ENCODE data around the gene INAFM2. TPM values are rescaled to one million over a fixed set of nuclear protein-coding genes. Genes with fewer than 3 reads are reported as not detected.
A peak's percentile ranks its signal among the peaks of the same experiment; 100 is the strongest.

Gene INAFM2
- total and polyA plus RNA-seq, 4 donors: 26.0 to 70.0 (median 56.5) TPM

DNA sequence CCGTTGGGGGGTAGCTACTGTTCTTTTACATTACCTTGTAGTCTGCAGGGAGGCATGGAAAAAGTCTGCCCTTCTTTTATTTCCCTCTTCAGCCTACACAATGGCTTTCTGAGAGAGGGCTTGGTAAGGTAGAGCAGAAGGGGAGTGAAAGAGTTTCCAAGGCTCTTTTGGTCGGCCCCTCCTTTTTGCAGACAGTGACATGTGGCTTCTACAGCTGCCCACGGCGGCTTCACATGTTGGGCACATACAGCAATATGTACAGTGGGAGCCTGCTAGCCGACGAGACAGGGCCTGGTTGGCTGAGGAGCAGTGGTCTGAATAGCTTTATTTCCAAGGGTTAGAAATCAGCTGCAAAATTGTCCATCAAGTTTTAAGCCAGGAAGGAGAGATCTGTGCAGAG lies 4.0 kb downstream of the INAFM2 start:
- no peaks in the 10 kb centered on the region for H3K36me3 ChIP-seq (ENCODE audit: control insufficient read depth in 1 of 2, insufficient read depth in 2 of 2, low read length in 1 of 2)
- H3K4me1 ChIP-seq (ENCODE audit: control insufficient read depth in 1 of 2, insufficient read depth in 2 of 2, low read length in 2 of 2): peaks cover 5% of the 10 kb centered on the region in 2 donors
- DNase-seq (no peak), ATAC-seq (ENCODE audit: low FRiP score) (no peak)
- H3K9me3 ChIP-seq (ENCODE audit: control insufficient read depth, low read length): no peaks in the 10 kb centered on the region
- intact Hi-C loops (cut with DNase I): no loop called here
- H3K27me3 ChIP-seq (ENCODE audit: control insufficient read depth in 1 of 2, insufficient read depth in 2 of 2, low read length in 1 of 2): no peaks in the 10 kb centered on the region
- peak overlapping the region; percentile 15 to 52 for H3K27ac ChIP-seq (ENCODE audit: low read depth in 1 of 2, low read length in 2 of 2)
- 7 to 8% methylated on average over 6 of the region's 6 CpGs for WGBS, 2 donors
- peak overlapping the region in 1 of 2 donors; percentile 21 for H3K4me3 ChIP-seq (ENCODE audit: low read length in 2 of 2)

GRCh38 chr15:40328176-40328575 lies 4.7 kb downstream of the INAFM2 start:
- intact Hi-C loops (cut with DNase I): no loop called here
- H3K36me3 ChIP-seq (ENCODE audit: control insufficient read depth in 1 of 2, insufficient read depth in 2 of 2, low read length in 1 of 2): no peaks in the 10 kb centered on the region
- H3K9me3 ChIP-seq (ENCODE audit: control insufficient read depth, low read length): no peaks in the 10 kb centered on the region
- no peak for ATAC-seq (ENCODE audit: low FRiP score)
- no peaks in the 10 kb centered on the region for H3K27me3 ChIP-seq (ENCODE audit: control insufficient read depth in 1 of 2, insufficient read depth in 2 of 2, low read length in 1 of 2)
- peak overlapping the region in 1 of 2 donors; percentile 21 for H3K4me3 ChIP-seq (ENCODE audit: low read length in 2 of 2)
- 2 to 7% methylated on average over 3 of the region's 3 CpGs for WGBS, 2 donors
- peak overlapping the region; percentile 52 to 80 for H3K27ac ChIP-seq (ENCODE audit: low read depth in 1 of 2, low read length in 2 of 2)
- peak in 1 of 2 donors; percentile 26 for DNase-seq
- H3K4me1 ChIP-seq (ENCODE audit: control insufficient read depth in 1 of 2, insufficient read depth in 2 of 2, low read length in 2 of 2): peaks cover 5% of the 10 kb centered on the region in 2 donors

DNA sequence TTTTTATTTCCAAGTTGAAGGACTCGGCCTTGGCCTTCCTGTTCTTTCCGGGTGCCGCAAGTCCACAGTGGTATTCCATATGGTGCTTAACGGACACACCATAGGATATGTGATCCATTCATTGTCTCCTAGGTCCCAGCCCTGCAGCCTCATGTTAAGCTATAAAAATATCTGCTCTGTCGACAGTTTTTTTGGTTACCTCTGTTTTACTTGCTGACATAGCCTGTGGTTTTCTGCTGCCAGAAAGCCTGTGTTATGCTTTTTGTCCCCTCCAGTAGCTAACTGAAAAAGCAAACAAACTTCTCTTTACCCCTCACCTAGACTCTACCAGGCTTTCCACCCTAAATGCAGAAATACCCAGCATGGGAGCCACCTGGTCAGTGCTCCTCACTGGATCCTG lies 5.3 kb downstream of the INAFM2 start:
- Histone ChIP-seq H3K27ac (ENCODE audit: low read depth in 1 of 2, low read length in 2 of 2) (peak overlapping the region; percentile 52 to 80), H3K4me1 (ENCODE audit: control insufficient read depth in 1 of 2, insufficient read depth in 2 of 2, low read length in 2 of 2) (peaks cover 5% of the 10 kb centered on the region in 2 donors), H3K9me3 (ENCODE audit: control insufficient read depth, low read length) (no peaks in the 10 kb centered on the region), H3K36me3 (ENCODE audit: control insufficient read depth in 1 of 2, insufficient read depth in 2 of 2, low read length in 1 of 2) (no peaks in the 10 kb centered on the region), H3K4me3 (ENCODE audit: low read length in 2 of 2) (no peak overlapping the region), H3K27me3 (ENCODE audit: control insufficient read depth in 1 of 2, insufficient read depth in 2 of 2, low read length in 1 of 2) (no peaks in the 10 kb centered on the region)
- WGBS, 2 donors: 20 to 27% methylated on average over 5 of the region's 5 CpGs
- DNase-seq (no peak), ATAC-seq (ENCODE audit: low FRiP score) (no peak)
- intact Hi-C loops (cut with DNase I): no loop called here

- intact Hi-C loops (cut with DNase I): no loop called here
- whole genome bisulfite sequencing, 2 donors: 73 to 77% methylated on average over 7 of the region's 7 CpGs
- no peaks in the 10 kb centered on the region for H3K36me3 ChIP-seq (ENCODE audit: control insufficient read depth in 1 of 2, insufficient read depth in 2 of 2, low read length in 1 of 2)
- peaks cover 5% of the 10 kb centered on the region in 2 donors for H3K4me1 ChIP-seq (ENCODE audit: control insufficient read depth in 1 of 2, insufficient read depth in 2 of 2, low read length in 2 of 2)
- ATAC-seq (ENCODE audit: low FRiP score): no peak
- H3K4me3 ChIP-seq (ENCODE audit: low read length in 2 of 2): no peak overlapping the region
- DNase-seq: peak in 1 of 2 donors; percentile 7
- no peaks in the 10 kb centered on the region for H3K9me3 ChIP-seq (ENCODE audit: control insufficient read depth, low read length)
- H3K27ac ChIP-seq (ENCODE audit: low read depth in 1 of 2, low read length in 2 of 2): peak overlapping the region; percentile 30 to 75
- H3K27me3 ChIP-seq (ENCODE audit: control insufficient read depth in 1 of 2, insufficient read depth in 2 of 2, low read length in 1 of 2): no peaks in the 10 kb centered on the region
These were observed 6.3 kb downstream of the INAFM2 start for GRCh38 chr15:40329804-40330203.

GRCh38 chr15:40330368-40330836 lies 6.9 kb downstream of the INAFM2 start:
- WGBS, 2 donors: 18 to 19% methylated on average over 5 of the region's 5 CpGs
- Histone ChIP-seq H3K9me3 (ENCODE audit: control insufficient read depth, low read length) (no peaks in the 10 kb centered on the region), H3K27me3 (ENCODE audit: control insufficient read depth in 1 of 2, insufficient read depth in 2 of 2, low read length in 1 of 2) (no peaks in the 10 kb centered on the region), H3K36me3 (ENCODE audit: control insufficient read depth in 1 of 2, insufficient read depth in 2 of 2, low read length in 1 of 2) (no peaks in the 10 kb centered on the region), H3K27ac (ENCODE audit: low read depth in 1 of 2, low read length in 2 of 2) (peak overlapping the region in 1 of 2 donors; percentile 75), H3K4me3 (ENCODE audit: low read length in 2 of 2) (no peak overlapping the region), H3K4me1 (ENCODE audit: control insufficient read depth in 1 of 2, insufficient read depth in 2 of 2, low read length in 2 of 2) (peaks cover 5% of the 10 kb centered on the region in 2 donors)
- ATAC-seq (ENCODE audit: low FRiP score): peak; percentile 42
- intact Hi-C loops (cut with DNase I): no loop called here
- DNase-seq: peak in 1 of 2 donors; percentile 75

GRCh38 chr15:40331026-40331425 lies 7.5 kb downstream of the INAFM2 start:
- H3K4me1 ChIP-seq (ENCODE audit: control insufficient read depth in 1 of 2, insufficient read depth in 2 of 2, low read length in 2 of 2): peaks cover 5% of the 10 kb centered on the region in 2 donors
- 95 to 97% methylated on average over 7 of the region's 7 CpGs for WGBS, 2 donors
- DNase-seq (peak; percentile 23 to 31), ATAC-seq (ENCODE audit: low FRiP score) (no peak)
- intact Hi-C loops (cut with DNase I): no loop called here
- no peaks in the 10 kb centered on the region for H3K9me3 ChIP-seq (ENCODE audit: control insufficient read depth, low read length)
- H3K4me3 ChIP-seq (ENCODE audit: low read length in 2 of 2): no peak overlapping the region
- peak overlapping the region in 1 of 2 donors; percentile 22 for H3K27ac ChIP-seq (ENCODE audit: low read depth in 1 of 2, low read length in 2 of 2)
- no peaks in the 10 kb centered on the region for H3K36me3 ChIP-seq (ENCODE audit: control insufficient read depth in 1 of 2, insufficient read depth in 2 of 2, low read length in 1 of 2)
- H3K27me3 ChIP-seq (ENCODE audit: control insufficient read depth in 1 of 2, insufficient read depth in 2 of 2, low read length in 1 of 2): no peaks in the 10 kb centered on the region

DNA sequence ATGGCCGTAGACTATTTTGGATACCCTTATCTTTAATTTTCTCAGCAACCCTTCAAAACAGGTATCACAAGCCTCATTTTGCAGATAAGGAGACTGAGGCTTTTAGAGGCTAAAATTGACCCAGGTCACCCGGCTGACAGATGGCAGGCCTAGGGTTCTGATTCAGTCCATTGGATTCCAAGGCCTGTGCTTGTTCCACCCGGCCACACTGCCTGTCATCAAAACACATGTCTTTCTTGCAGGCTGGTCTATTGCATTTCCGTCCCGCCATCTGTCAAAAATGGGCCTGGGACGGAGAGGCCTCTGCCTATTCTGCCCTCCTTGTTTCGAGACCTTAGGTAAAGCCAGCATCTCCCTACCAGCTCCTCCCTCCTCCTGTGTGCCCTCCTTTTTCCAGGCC lies 8.1 kb downstream of the INAFM2 start:
- ATAC-seq (ENCODE audit: low FRiP score) (no peak), DNase-seq (peak in 1 of 2 donors; percentile 40)
- Histone ChIP-seq H3K4me1 (ENCODE audit: control insufficient read depth in 1 of 2, insufficient read depth in 2 of 2, low read length in 2 of 2) (peaks cover 5% of the 10 kb centered on the region in 2 donors), H3K9me3 (ENCODE audit: control insufficient read depth, low read length) (no peaks in the 10 kb centered on the region), H3K36me3 (ENCODE audit: control insufficient read depth in 1 of 2, insufficient read depth in 2 of 2, low read length in 1 of 2) (no peaks in the 10 kb centered on the region), H3K27me3 (ENCODE audit: control insufficient read depth in 1 of 2, insufficient read depth in 2 of 2, low read length in 1 of 2) (no peaks in the 10 kb centered on the region), H3K27ac (ENCODE audit: low read depth in 1 of 2, low read length in 2 of 2) (no peak overlapping the region), H3K4me3 (ENCODE audit: low read length in 2 of 2) (no peak overlapping the region)
- intact Hi-C loops (cut with DNase I): no loop called here
- WGBS, 2 donors: 92 to 93% methylated on average over 7 of the region's 7 CpGs

DNA sequence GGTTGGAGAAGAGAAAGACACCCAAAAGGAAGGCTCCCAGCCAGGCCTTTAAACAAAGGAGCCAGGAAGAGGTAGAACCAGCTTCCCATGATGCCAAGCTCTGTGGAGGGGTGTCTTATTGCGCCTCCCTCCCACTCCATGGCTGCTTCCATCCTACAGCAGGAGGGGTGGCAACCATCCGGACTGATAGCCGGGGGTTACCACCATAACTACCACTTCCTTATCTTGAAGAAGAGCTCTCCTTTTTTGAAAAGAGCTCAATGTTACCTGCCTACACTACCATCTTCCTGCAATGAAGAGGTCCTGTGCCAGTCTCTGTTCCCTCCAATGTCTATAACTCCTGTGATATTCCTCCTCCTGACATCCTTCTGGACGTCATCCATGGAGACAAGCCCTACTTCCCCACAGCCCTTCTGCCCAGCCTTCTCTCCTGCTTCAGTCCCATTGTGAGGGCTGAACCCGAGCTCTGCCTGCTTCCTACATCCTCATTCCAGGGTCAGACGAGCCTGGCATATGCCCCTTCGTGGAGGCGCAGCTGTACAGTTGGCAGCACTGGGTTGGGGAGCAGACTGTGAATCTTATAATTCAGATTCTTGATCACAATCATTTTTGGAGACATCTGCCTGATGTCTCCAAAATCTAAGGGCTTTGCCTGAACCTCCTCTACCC lies 8.8 kb downstream of the INAFM2 start:
- WGBS, 2 donors: 76 to 80% methylated on average over 8 of the region's 8 CpGs
- Histone ChIP-seq H3K9me3 (ENCODE audit: control insufficient read depth, low read length) (no peaks in the 10 kb centered on the region), H3K27me3 (ENCODE audit: control insufficient read depth in 1 of 2, insufficient read depth in 2 of 2, low read length in 1 of 2) (no peaks in the 10 kb centered on the region), H3K4me1 (ENCODE audit: control insufficient read depth in 1 of 2, insufficient read depth in 2 of 2, low read length in 2 of 2) (peaks cover 4 to 5% of the 10 kb centered on the region in 2 donors), H3K27ac (ENCODE audit: low read depth in 1 of 2, low read length in 2 of 2) (no peak overlapping the region), H3K36me3 (ENCODE audit: control insufficient read depth in 1 of 2, insufficient read depth in 2 of 2, low read length in 1 of 2) (no peaks in the 10 kb centered on the region), H3K4me3 (ENCODE audit: low read length in 2 of 2) (no peak overlapping the region)
- intact Hi-C loops (cut with DNase I): no loop called here
- DNase-seq (peak in 1 of 2 donors; percentile 51), ATAC-seq (ENCODE audit: low FRiP score) (no peak)

- no peaks in the 10 kb centered on the region for H3K27me3 ChIP-seq (ENCODE audit: control insufficient read depth in 1 of 2, insufficient read depth in 2 of 2, low read length in 1 of 2)
- intact Hi-C loops (cut with DNase I): no loop called here
- ATAC-seq (ENCODE audit: low FRiP score) (peak; percentile 47), DNase-seq (peak; percentile 84 to 94)
- H3K4me3 ChIP-seq (ENCODE audit: low read length in 2 of 2): no peak overlapping the region
- no peaks in the 10 kb centered on the region for H3K9me3 ChIP-seq (ENCODE audit: control insufficient read depth, low read length)
- 6 to 12% methylated on average over 12 of the region's 12 CpGs for WGBS, 2 donors
- H3K4me1 ChIP-seq (ENCODE audit: control insufficient read depth in 1 of 2, insufficient read depth in 2 of 2, low read length in 2 of 2): peaks cover 0 to 3% of the 10 kb centered on the region in 2 donors
- no peaks in the 10 kb centered on the region for H3K36me3 ChIP-seq (ENCODE audit: control insufficient read depth in 1 of 2, insufficient read depth in 2 of 2, low read length in 1 of 2)
- peak overlapping the region; percentile 47 to 79 for H3K27ac ChIP-seq (ENCODE audit: low read depth in 1 of 2, low read length in 2 of 2)
These were observed 10.5 kb downstream of the INAFM2 start for GRCh38 chr15:40333922-40334492.

All from aorta (tissue), 5 donors.